CD4-positive, alpha-beta T cell treated with Interleukin-4 for 1 hour (primary cell): ENCODE measurements around the gene EIF3I.
A peak's percentile ranks its signal among the peaks of the same experiment; 100 is the strongest.
"Not testable (repeated sequence)": the region's sequence is repeated elsewhere in the genome, so short reads cannot be mapped to it uniquely, and the experiment has no call there.

Experiments used
- DNase-seq, 2 donors: peaks; one replicate each; pipeline ENCODE4 v3.0.0-alpha.2; 2020 to 2022

Gene EIF3I

GRCh38 chr1:32232558-32233304 lies 10.5 kb downstream of the EIF3I start:
- DNase-seq: no peak

GRCh38 chr1:32234792-32235191 lies 12.6 kb downstream of the EIF3I start:
- DNase-seq: no peak

GRCh38 chr1:32239337-32239736 lies 17.1 kb downstream of the EIF3I start:
- DNase-seq: no peak

GRCh38 chr1:32239790-32240139 lies 17.6 kb downstream of the EIF3I start:
- DNase-seq: no peak

GRCh38 chr1:32240140-32240951 lies 18.1 kb downstream of the EIF3I start:
- peak; percentile 54 to 68 for DNase-seq

GRCh38 chr1:32241001-32241763 lies 19.0 kb downstream of the EIF3I start:
- peak in 1 of 2 donors; percentile 35 for DNase-seq

GRCh38 chr1:32242341-32242851 lies 20.2 kb downstream of the EIF3I start:
- no peak for DNase-seq

GRCh38 chr1:32246888-32247273 lies 24.7 kb downstream of the EIF3I start, which contains the start of gene FAM167B:
FAM167B (plus strand) TSS chr1:32247222; CDS start chr1:32247422, 200 bp downstream.
- no peak for DNase-seq

GRCh38 chr1:32247452-32247851 lies 25.2 kb downstream of the EIF3I start:
- no peak for DNase-seq

- peak; percentile 80 for DNase-seq
These were observed 26.0 kb downstream of the EIF3I start for GRCh38 chr1:32247983-32248889.

GRCh38 chr1:32249831-32250525 lies 27.8 kb downstream of the EIF3I start:
- DNase-seq: peak; percentile 89 to 90

GRCh38 chr1:32250893-32251716 lies 28.9 kb downstream of the EIF3I start, which contains the start of gene LCK:
LCK (plus strand) TSS chr1:32251265; CDS start chr1:32274330, 23,065 bp downstream.
- peak; percentile 53 to 61 for DNase-seq

GRCh38 chr1:32255072-32256071 lies 33.2 kb downstream of the EIF3I start:
- peak in 1 of 2 donors; percentile 51 for DNase-seq

- peak in 1 of 2 donors; percentile 41 for DNase-seq
These were observed 34.4 kb downstream of the EIF3I start for GRCh38 chr1:32256473-32257226.

- DNase-seq: no peak
These were observed 35.0 kb downstream of the EIF3I start for GRCh38 chr1:32257227-32257508.

- DNase-seq: not testable (repeated sequence)
These were observed 41.0 kb downstream of the EIF3I start for GRCh38 chr1:32263236-32263593.

GRCh38 chr1:32263744-32264143 lies 41.5 kb downstream of the EIF3I start:
- peak in 1 of 2 donors; percentile 38 for DNase-seq

- no peak for DNase-seq
These were observed 43.6 kb downstream of the EIF3I start for GRCh38 chr1:32265846-32266245.
